GM23338 (cell line): ENCODE measurements around the gene TEDC1. TPM values are rescaled to one million over a fixed set of nuclear protein-coding genes. Genes with fewer than 3 reads are reported as not detected.

Source experiments
- ATAC-seq: fragments of 200-7000 bp; cut with Tn5 transposase; 3 replicates; pipeline ENCODE4 v1.9.1; 2020
- DNase-seq: peaks from one replicate; pipeline ENCODE4 v3.0.0-alpha.2; 2015; ENCODE audit warnings: low spot score
- H2AFZ ChIP-seq: fragments of 200-600 bp; sonication (generic); 2 replicates; pipeline ENCODE4 v1.8.0; 2016; ENCODE audit warnings: antibody characterized with exemption, mild to moderate bottlenecking, moderate library complexity
- H3F3A ChIP-seq: fragments of 200-600 bp; sonication (generic); replicated peaks from 2 replicates; pipeline ENCODE4 v1.8.0; 2017; ENCODE audit warnings: antibody characterized with exemption, mixed run types, low read depth
- H3K27ac ChIP-seq: fragments of 200-600 bp; sonication (generic); 2 replicates; pipeline ENCODE4 v1.6.1; 2016; ENCODE audit warnings: low read depth
- H3K27me3 ChIP-seq: fragments of 200-600 bp; sonication (generic); 2 replicates; pipeline ENCODE4 v1.8.0; 2016; ENCODE audit warnings: mild to moderate bottlenecking, mixed run types, moderate library complexity; ENCODE audit not compliant: insufficient read depth
- H3K36me3 ChIP-seq: fragments of 200-600 bp; sonication (generic); 2 replicates; pipeline ENCODE4 v1.8.0; 2016; ENCODE audit warnings: mild to moderate bottlenecking; ENCODE audit not compliant: insufficient read depth
- H3K4me1 ChIP-seq: fragments of 200-600 bp; sonication (generic); 2 replicates; pipeline ENCODE4 v1.8.0; 2016; ENCODE audit warnings: mild to moderate bottlenecking, moderate library complexity; ENCODE audit not compliant: insufficient read depth
- H3K4me2 ChIP-seq: fragments of 200-600 bp; sonication (generic); 2 replicates; pipeline ENCODE4 v1.7.1; 2017; ENCODE audit warnings: mixed run types
- H3K4me3 ChIP-seq: fragments of 200-600 bp; sonication (generic); 2 replicates; pipeline ENCODE4 v1.6.1; 2016; ENCODE audit warnings: mixed run types
- H3K79me2 ChIP-seq: fragments of 200-600 bp; sonication (generic); replicated peaks from 2 replicates; pipeline ENCODE4 v1.8.0; 2017; ENCODE audit warnings: mild to moderate bottlenecking; ENCODE audit not compliant: insufficient read depth
- H3K9me2 ChIP-seq: fragments of 200-600 bp; sonication (generic); 2 replicates; pipeline ENCODE4 v1.8.0; 2017; ENCODE audit not compliant: insufficient read depth
- H4K20me1 ChIP-seq: fragments of 200-600 bp; sonication (generic); replicated peaks from 2 replicates; pipeline ENCODE4 v1.8.0; 2017; ENCODE audit warnings: mild to moderate bottlenecking; ENCODE audit not compliant: insufficient read depth
- H3K27ac Mint-ChIP-seq: 2 replicates; pipeline ENCODE4 v1.8.0; 2020; ENCODE audit warnings: inconsistent platforms, mild to moderate bottlenecking, moderate library complexity, mixed read lengths
- H3K27me3 Mint-ChIP-seq: 3 replicates; pipeline ENCODE4 v1.8.0; 2022; ENCODE audit warnings: low read depth, mild to moderate bottlenecking, moderate library complexity, mixed read lengths, inconsistent platforms; ENCODE audit not compliant: insufficient read depth, poor library complexity
- H3K36me3 Mint-ChIP-seq: 3 replicates; pipeline ENCODE4 v1.8.0; 2021; ENCODE audit warnings: low read depth, mild to moderate bottlenecking, inconsistent platforms, moderate library complexity, mixed read lengths
- H3K4me1 Mint-ChIP-seq: 3 replicates; pipeline ENCODE4 v1.8.0; 2020; ENCODE audit warnings: mild to moderate bottlenecking, inconsistent platforms, mixed read lengths
- H3K4me3 Mint-ChIP-seq: 3 replicates; pipeline ENCODE4 v1.8.0; 2021; ENCODE audit warnings: moderate library complexity, mild to moderate bottlenecking, inconsistent platforms, mixed read lengths
- H3K9me3 Mint-ChIP-seq: 3 replicates; pipeline ENCODE4 v1.8.0; 2020; ENCODE audit warnings: moderate library complexity, mild to moderate bottlenecking, inconsistent platforms, mixed read lengths
- CREB1 ChIP-seq: fragments of 250-450 bp; sonication (Bioruptor Pico); IDR thresholded peaks from 2 replicates; pipeline ENCODE4 v1.5.0; 2020; ENCODE audit warnings: low read depth, mild to moderate bottlenecking, moderate library complexity
- ETS1 ChIP-seq: IDR thresholded peaks from 2 replicates; pipeline ENCODE4 v1.6.1; 2016; ENCODE audit warnings: antibody characterized with exemption
- EZH2 ChIP-seq: fragments of 200-600 bp; sonication (generic); IDR thresholded peaks from one replicate; pipeline ENCODE4 v1.8.0; 2017; ENCODE audit warnings: antibody characterized with exemption, mild to moderate bottlenecking, low read depth; ENCODE audit not compliant: unreplicated experiment
- EZH2phosphoT487 ChIP-seq: fragments of 200-600 bp; sonication (generic); IDR thresholded peaks from one replicate; pipeline ENCODE4 v1.8.1; 2018; ENCODE audit warnings: antibody characterized with exemption; ENCODE audit not compliant: unreplicated experiment
- JUNB ChIP-seq: IDR thresholded peaks from one replicate; pipeline ENCODE4 v1.6.1; 2016; ENCODE audit warnings: antibody characterized with exemption; ENCODE audit not compliant: unreplicated experiment
- NANOG ChIP-seq: IDR thresholded peaks from 2 replicates; pipeline ENCODE4 v1.6.1; 2016; ENCODE audit warnings: antibody characterized with exemption, borderline replicate concordance
- POLR2AphosphoS5 ChIP-seq: IDR thresholded peaks from 2 replicates; pipeline ENCODE4 v1.6.1; 2016; ENCODE audit warnings: antibody characterized with exemption, low read depth
- STAT1 ChIP-seq: IDR thresholded peaks from one replicate; pipeline ENCODE4 v1.6.1; 2016; ENCODE audit warnings: antibody characterized with exemption; ENCODE audit not compliant: unreplicated experiment
- ZNF114 ChIP-seq: fragments of 250-450 bp; sonication (Bioruptor Pico); IDR thresholded peaks from 2 replicates; pipeline ENCODE4 v1.5.0; 2020; ENCODE audit warnings: mild to moderate bottlenecking, moderate library complexity
- ZNF331 ChIP-seq: fragments of 250-450 bp; sonication (Bioruptor Pico); IDR thresholded peaks from 2 replicates; pipeline ENCODE4 v1.5.0; 2020; ENCODE audit warnings: low read depth, mild to moderate bottlenecking, moderate library complexity
- ZNF462 ChIP-seq: fragments of 250-450 bp; sonication (Bioruptor Pico); IDR thresholded peaks from 2 replicates; pipeline ENCODE4 v1.5.0; 2020; ENCODE audit warnings: mild to moderate bottlenecking, moderate library complexity
- polyA plus RNA-seq: library from polyadenylated mRNA; unstranded; fragments of >200 nt; fragmentation: Nextera tagmentation; extraction: Ambion mirVana; gene quantifications from 2 replicates; pipeline ENCODE4 v1.2.1, GENCODE V29; 2016
- total RNA-seq: library from RNA; depleted of rRNA; stranded (reverse); fragments of >200 nt; shearing (Covaris generic); gene quantifications from 2 replicates; pipeline ENCODE4 v1.2.3, GENCODE V29; 2014
- TF ChIP-seq, protein P1 (sequence below), 2 experiments: fragments of 200-600 bp in 1 of 2; sonication (generic) in 1 of 2; conservative IDR thresholded peaks; 2 replicates each; pipeline versions ENCODE4 v1.5.1 to v1.6.1; 2016 to 2017; ENCODE audit warnings: antibody characterized with exemption in 2 of 2, low read depth in 2 of 2, mild to moderate bottlenecking in 2 of 2, moderate library complexity in 1 of 2
- TF ChIP-seq, protein P2 (sequence below): IDR thresholded peaks from one replicate; pipeline ENCODE4 v1.6.1; 2018; ENCODE audit warnings: antibody characterized with exemption; ENCODE audit not compliant: unreplicated experiment

TEDC1 gene
- total and polyA plus RNA-seq, 2 experiments from 2014 or later = 5.9 to 16.3 TPM

DNA sequence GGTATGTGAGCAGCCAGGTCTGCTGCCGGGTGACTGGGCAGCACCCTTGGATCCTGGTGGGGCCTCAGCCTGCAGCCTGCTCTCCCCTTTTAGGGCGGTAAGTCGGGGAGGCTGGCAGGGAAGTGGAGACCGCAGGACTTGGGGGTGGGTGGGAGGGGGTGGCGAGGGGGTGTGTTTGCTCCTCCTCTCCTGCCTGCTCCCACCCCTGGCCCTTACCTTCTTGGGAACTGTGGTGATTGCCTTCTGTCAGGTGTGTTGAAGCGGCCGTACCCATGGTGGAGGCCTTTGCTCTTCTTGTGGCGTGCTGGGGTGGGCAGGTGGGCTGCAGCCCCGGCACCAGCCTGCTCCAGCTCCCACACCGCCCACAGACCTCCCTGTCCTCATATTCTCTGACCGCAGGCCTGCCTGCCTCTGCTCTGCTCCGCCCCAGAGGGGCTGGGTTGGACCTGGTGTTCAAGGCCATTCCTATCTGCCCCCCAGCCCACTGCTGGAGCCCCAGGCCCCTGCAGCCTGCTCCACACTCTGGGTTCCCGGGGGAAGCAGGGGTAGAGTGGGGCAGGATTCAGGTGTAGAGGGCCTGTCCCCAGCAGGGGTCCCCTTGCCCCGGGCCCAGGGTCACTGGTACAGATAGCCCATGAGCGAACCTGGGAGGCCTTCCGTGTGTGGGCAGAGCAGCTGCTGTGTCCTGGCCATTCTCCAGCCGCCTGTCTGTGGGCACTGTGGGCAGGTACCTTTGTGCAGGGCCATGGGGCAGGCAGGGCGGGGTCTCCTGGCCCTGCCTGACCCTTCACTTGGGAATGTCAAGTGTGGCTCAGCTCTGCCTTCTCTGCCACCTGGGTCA lies 5.2 kb downstream of the TEDC1 start:
- Histone ChIP-seq H3F3A (peaks cover 4% of the 10 kb centered on the region; the same call in 1 of the 2 replicates), H3K4me2 (no peak overlapping the region), H3K4me3 (no peak overlapping the region), H3K36me3 (no peaks in the 10 kb centered on the region), H4K20me1 (no peaks in the 10 kb centered on the region), H3K27ac (no peak overlapping the region), H3K9me2 (peaks cover 3% of the 10 kb centered on the region; the same call in 1 of the 2 replicates), H3K27me3 (no peaks in the 10 kb centered on the region), H3K4me1 (no peaks in the 10 kb centered on the region), H3K79me2 (no peaks in the 10 kb centered on the region), H2AFZ (no peak overlapping the region)
- Mint-ChIP-seq H3K4me3 (no peak overlapping the region), H3K9me3 (peaks cover 3% of the 10 kb centered on the region; the same call in 1 of the 3 replicates), H3K27ac (no peak overlapping the region), H3K4me1 (0 out of 3 replicates have a peak, but pooled peaks cover 2% of the 10 kb centered on the region), H3K27me3 (peaks cover 8% of the 10 kb centered on the region), H3K36me3 (no peaks in the 10 kb centered on the region)
- DNase-seq = no peak
- ATAC-seq = no peak
- no peak for TF ChIP-seq EZH2phosphoT487
- TF ChIP-seq NANOG = no peak
- TF ChIP-seq ZNF331 (CRISPR knock-in tag) = no peak
- no peak for TF ChIP-seq ETS1
- no peak for TF ChIP-seq JUNB
- TF ChIP-seq, protein P1, sequence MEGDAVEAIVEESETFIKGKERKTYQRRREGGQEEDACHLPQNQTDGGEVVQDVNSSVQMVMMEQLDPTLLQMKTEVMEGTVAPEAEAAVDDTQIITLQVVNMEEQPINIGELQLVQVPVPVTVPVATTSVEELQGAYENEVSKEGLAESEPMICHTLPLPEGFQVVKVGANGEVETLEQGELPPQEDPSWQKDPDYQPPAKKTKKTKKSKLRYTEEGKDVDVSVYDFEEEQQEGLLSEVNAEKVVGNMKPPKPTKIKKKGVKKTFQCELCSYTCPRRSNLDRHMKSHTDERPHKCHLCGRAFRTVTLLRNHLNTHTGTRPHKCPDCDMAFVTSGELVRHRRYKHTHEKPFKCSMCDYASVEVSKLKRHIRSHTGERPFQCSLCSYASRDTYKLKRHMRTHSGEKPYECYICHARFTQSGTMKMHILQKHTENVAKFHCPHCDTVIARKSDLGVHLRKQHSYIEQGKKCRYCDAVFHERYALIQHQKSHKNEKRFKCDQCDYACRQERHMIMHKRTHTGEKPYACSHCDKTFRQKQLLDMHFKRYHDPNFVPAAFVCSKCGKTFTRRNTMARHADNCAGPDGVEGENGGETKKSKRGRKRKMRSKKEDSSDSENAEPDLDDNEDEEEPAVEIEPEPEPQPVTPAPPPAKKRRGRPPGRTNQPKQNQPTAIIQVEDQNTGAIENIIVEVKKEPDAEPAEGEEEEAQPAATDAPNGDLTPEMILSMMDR (conservative IDR thresholded peaks at IDR 0.05; ENCODE audit: low read depth in 2 of 2) = no peak
- TF ChIP-seq, protein P2, sequence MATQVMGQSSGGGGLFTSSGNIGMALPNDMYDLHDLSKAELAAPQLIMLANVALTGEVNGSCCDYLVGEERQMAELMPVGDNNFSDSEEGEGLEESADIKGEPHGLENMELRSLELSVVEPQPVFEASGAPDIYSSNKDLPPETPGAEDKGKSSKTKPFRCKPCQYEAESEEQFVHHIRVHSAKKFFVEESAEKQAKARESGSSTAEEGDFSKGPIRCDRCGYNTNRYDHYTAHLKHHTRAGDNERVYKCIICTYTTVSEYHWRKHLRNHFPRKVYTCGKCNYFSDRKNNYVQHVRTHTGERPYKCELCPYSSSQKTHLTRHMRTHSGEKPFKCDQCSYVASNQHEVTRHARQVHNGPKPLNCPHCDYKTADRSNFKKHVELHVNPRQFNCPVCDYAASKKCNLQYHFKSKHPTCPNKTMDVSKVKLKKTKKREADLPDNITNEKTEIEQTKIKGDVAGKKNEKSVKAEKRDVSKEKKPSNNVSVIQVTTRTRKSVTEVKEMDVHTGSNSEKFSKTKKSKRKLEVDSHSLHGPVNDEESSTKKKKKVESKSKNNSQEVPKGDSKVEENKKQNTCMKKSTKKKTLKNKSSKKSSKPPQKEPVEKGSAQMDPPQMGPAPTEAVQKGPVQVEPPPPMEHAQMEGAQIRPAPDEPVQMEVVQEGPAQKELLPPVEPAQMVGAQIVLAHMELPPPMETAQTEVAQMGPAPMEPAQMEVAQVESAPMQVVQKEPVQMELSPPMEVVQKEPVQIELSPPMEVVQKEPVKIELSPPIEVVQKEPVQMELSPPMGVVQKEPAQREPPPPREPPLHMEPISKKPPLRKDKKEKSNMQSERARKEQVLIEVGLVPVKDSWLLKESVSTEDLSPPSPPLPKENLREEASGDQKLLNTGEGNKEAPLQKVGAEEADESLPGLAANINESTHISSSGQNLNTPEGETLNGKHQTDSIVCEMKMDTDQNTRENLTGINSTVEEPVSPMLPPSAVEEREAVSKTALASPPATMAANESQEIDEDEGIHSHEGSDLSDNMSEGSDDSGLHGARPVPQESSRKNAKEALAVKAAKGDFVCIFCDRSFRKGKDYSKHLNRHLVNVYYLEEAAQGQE = no peak
- no peak for TF ChIP-seq POLR2AphosphoS5
- no peak for TF ChIP-seq CREB1 (CRISPR knock-in tag)
- TF ChIP-seq STAT1 = no peak
- no peak for TF ChIP-seq EZH2
- TF ChIP-seq ZNF114 (CRISPR knock-in tag) = no peak
- TF ChIP-seq ZNF462 (CRISPR knock-in tag) = no peak
